ENCODE measurements around the gene GRN. TPM values are rescaled to one million over a fixed set of nuclear protein-coding genes. Genes with fewer than 3 reads are reported as not detected.

The GRN gene
- 84.9 TPM for polyA plus RNA-seq (2013, experiment 1 of 2)
- 83.1 TPM for polyA plus RNA-seq (2013, experiment 2 of 2)

- H3K4me3 ChIP-seq (ENCODE audit: low read length) = peak within 1 kb of the TSS; percentile 74
- peak; percentile 100 for DNase-seq
- WGBS (ENCODE audit: extremely low coverage, insufficient coverage, low lambda C conversion rate) = no CpG with 5 or more reads among the region's 26 CpGs
- H2AK5ac ChIP-seq (ENCODE audit: low read length) = no peak within 1 kb of the TSS
- no peak within 1 kb of the TSS for H3K27ac ChIP-seq (ENCODE audit: low read depth, low read length)
- no peaks in the 10 kb centered on the region for H3K79me2 ChIP-seq (ENCODE audit: control insufficient read depth, insufficient read depth, low read length)
- no peak within 1 kb of the TSS for H3K4ac ChIP-seq (ENCODE audit: low read depth, low read length)
- no peak within 1 kb of the TSS for H2BK15ac ChIP-seq (replicated peaks; ENCODE audit: low read depth)
- H3K23ac ChIP-seq (ENCODE audit: low read length) = peak within 1 kb of the TSS; percentile 66
- H3K4me2 ChIP-seq (ENCODE audit: low read length) = peak within 1 kb of the TSS; percentile 98
- H3K36me3 ChIP-seq (ENCODE audit: control insufficient read depth, insufficient read depth, low read length) = no peaks in the 10 kb centered on the region
- H3K79me1 ChIP-seq (ENCODE audit: low read length) = peaks cover 2% of the 10 kb centered on the region
- H3K4me1 ChIP-seq (ENCODE audit: control insufficient read depth, low read depth, low read length) = no peaks in the 10 kb centered on the region
- peak within 1 kb of the TSS; percentile 92 for H3K56ac ChIP-seq (ENCODE audit: low read length)
- no peaks in the 10 kb centered on the region for H3K27me3 ChIP-seq (ENCODE audit: insufficient read depth, low read length, poor library complexity)
- H2BK120ac ChIP-seq (ENCODE audit: low read depth, low read length) = no peak within 1 kb of the TSS
- no peak within 1 kb of the TSS for H2BK5ac ChIP-seq (ENCODE audit: low read length)
- no peak within 1 kb of the TSS for H4K5ac ChIP-seq (ENCODE audit: low read length)
- H3K9ac ChIP-seq (ENCODE audit: low read length) = peak within 1 kb of the TSS; percentile 83
- no peak within 1 kb of the TSS for H3K18ac ChIP-seq (ENCODE audit: low read length)
- H4K8ac ChIP-seq (ENCODE audit: low read depth, low read length) = no peak within 1 kb of the TSS
These were observed at the start of gene GRN for GRCh38 chr17:44344939-44345453. Gene GRN, plus strand, starts transcription at chr17:44345302. Its CDS starts 3,863 bp downstream, at chr17:44349165.

DNA sequence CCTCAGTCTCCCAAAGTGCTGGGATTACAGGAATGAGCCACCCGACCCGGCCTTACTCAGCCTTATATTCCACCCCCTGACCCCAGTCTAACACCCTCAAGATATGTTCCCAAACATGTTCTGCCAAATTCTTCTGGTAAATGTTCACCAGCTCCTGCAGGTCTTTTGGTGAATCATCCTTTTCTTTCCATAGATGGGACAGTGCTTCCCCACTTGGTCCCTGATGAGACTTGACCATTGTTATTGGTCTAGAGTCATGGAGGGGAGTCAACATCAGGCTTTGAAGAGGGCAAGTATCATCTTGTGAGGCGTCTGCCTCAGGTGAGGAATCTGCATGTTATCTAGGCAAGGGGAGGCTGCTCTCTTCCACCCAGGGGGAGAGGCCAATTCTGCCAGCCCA, 47.1 kb upstream of the GRN start:
- H3K18ac ChIP-seq (ENCODE audit: low read length) = no peak overlapping the region
- WGBS (ENCODE audit: extremely low coverage, insufficient coverage, low lambda C conversion rate) = no CpG with 5 or more reads among the region's 3 CpGs
- no peak overlapping the region for H3K4me3 ChIP-seq (ENCODE audit: low read length)
- DNase-seq = no peak
- no peak overlapping the region for H3K9ac ChIP-seq (ENCODE audit: low read length)
- no peak overlapping the region for H3K56ac ChIP-seq (ENCODE audit: low read length)
- no peak overlapping the region for H2BK15ac ChIP-seq (replicated peaks; ENCODE audit: low read depth)
- H3K4me2 ChIP-seq (ENCODE audit: low read length) = no peak overlapping the region
- H4K5ac ChIP-seq (ENCODE audit: low read length) = no peak overlapping the region
- H3K36me3 ChIP-seq (ENCODE audit: control insufficient read depth, insufficient read depth, low read length) = no peaks in the 10 kb centered on the region
- no peak overlapping the region for H2BK5ac ChIP-seq (ENCODE audit: low read length)
- no peaks in the 10 kb centered on the region for H3K79me1 ChIP-seq (ENCODE audit: low read length)
- no peaks in the 10 kb centered on the region for H3K79me2 ChIP-seq (ENCODE audit: control insufficient read depth, insufficient read depth, low read length)
- no peaks in the 10 kb centered on the region for H3K4me1 ChIP-seq (ENCODE audit: control insufficient read depth, low read depth, low read length)
- H3K23ac ChIP-seq (ENCODE audit: low read length) = no peak overlapping the region
- no peak overlapping the region for H4K8ac ChIP-seq (ENCODE audit: low read depth, low read length)
- no peak overlapping the region for H3K4ac ChIP-seq (ENCODE audit: low read depth, low read length)
- no peak overlapping the region for H2BK120ac ChIP-seq (ENCODE audit: low read depth, low read length)
- no peak overlapping the region for H2AK5ac ChIP-seq (ENCODE audit: low read length)
- no peak overlapping the region for H3K27ac ChIP-seq (ENCODE audit: low read depth, low read length)
- H3K27me3 ChIP-seq (ENCODE audit: insufficient read depth, low read length, poor library complexity) = no peaks in the 10 kb centered on the region

GRCh38 chr17:44304651-44305050, 40.5 kb upstream of the GRN start:
- Histone ChIP-seq H3K9ac (ENCODE audit: low read length) (no peak overlapping the region), H3K4me2 (ENCODE audit: low read length) (no peak overlapping the region), H3K36me3 (ENCODE audit: control insufficient read depth, insufficient read depth, low read length) (no peaks in the 10 kb centered on the region), H2BK5ac (ENCODE audit: low read length) (no peak overlapping the region), H2BK15ac (replicated peaks; ENCODE audit: low read depth) (no peak overlapping the region), H3K56ac (ENCODE audit: low read length) (no peak overlapping the region), H3K27me3 (ENCODE audit: insufficient read depth, low read length, poor library complexity) (no peaks in the 10 kb centered on the region), H3K23ac (ENCODE audit: low read length) (no peak overlapping the region), H3K4me3 (ENCODE audit: low read length) (no peak overlapping the region), H2BK120ac (ENCODE audit: low read depth, low read length) (no peak overlapping the region), H3K27ac (ENCODE audit: low read depth, low read length) (no peak overlapping the region), H3K79me1 (ENCODE audit: low read length) (no peaks in the 10 kb centered on the region), H4K5ac (ENCODE audit: low read length) (no peak overlapping the region), H3K4me1 (ENCODE audit: control insufficient read depth, low read depth, low read length) (peaks cover 3% of the 10 kb centered on the region), H3K18ac (ENCODE audit: low read length) (no peak overlapping the region), H3K4ac (ENCODE audit: low read depth, low read length) (no peak overlapping the region), H2AK5ac (ENCODE audit: low read length) (no peak overlapping the region), H3K79me2 (ENCODE audit: control insufficient read depth, insufficient read depth, low read length) (no peaks in the 10 kb centered on the region), H4K8ac (ENCODE audit: low read depth, low read length) (no peak overlapping the region)
- DNase-seq = no peak

DNA sequence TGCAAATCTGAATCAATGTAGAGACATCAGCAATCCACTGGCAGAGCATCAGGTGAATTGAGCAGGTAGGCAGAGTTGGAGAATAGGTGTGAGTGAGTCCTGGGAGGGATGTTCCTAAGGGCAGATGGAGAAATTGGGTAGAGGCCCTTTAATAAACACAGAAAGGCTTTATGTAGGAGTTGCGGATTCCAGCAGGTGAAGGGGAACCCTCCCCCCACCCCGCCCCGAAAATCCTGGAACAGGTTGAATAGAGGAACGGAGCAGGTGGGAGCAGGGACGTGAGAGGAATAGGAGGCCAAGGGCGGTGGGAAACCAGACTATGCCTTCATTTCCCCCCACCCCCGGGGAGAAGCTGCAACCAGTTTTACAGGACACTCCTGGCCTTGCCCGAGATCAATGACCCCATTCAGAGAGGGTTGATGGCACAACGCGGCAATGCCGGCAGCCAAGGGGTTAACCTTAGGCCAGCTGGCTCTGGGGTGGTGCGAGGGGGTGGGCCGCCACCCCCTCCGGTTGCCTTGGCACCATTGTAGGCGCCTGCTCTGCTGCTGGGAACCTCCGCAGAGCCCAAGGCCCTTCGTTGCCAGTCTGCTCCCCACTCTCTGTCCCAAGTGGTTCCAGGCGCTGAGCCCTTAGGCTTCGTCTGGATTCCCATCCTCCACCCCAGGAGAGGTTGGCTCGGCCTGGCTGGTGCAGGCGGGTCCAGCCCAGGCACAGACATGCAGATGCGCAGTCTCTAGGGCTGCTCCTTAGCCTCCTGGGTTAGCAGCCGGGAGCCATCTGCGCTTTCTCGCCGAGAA, 37.5 kb upstream of the GRN start:
- Histone ChIP-seq H4K8ac (ENCODE audit: low read depth, low read length) (no peak overlapping the region), H3K9ac (ENCODE audit: low read length) (peak overlapping the region; percentile 41), H3K4me1 (ENCODE audit: control insufficient read depth, low read depth, low read length) (peaks cover 3% of the 10 kb centered on the region), H3K79me2 (ENCODE audit: control insufficient read depth, insufficient read depth, low read length) (no peaks in the 10 kb centered on the region), H2AK5ac (ENCODE audit: low read length) (no peak overlapping the region), H3K4me2 (ENCODE audit: low read length) (peak overlapping the region; percentile 64), H2BK120ac (ENCODE audit: low read depth, low read length) (no peak overlapping the region), H2BK5ac (ENCODE audit: low read length) (no peak overlapping the region), H3K27me3 (ENCODE audit: insufficient read depth, low read length, poor library complexity) (no peaks in the 10 kb centered on the region), H3K4me3 (ENCODE audit: low read length) (peak overlapping the region; percentile 15), H3K18ac (ENCODE audit: low read length) (no peak overlapping the region), H3K36me3 (ENCODE audit: control insufficient read depth, insufficient read depth, low read length) (no peaks in the 10 kb centered on the region), H4K5ac (ENCODE audit: low read length) (no peak overlapping the region), H3K23ac (ENCODE audit: low read length) (no peak overlapping the region), H3K56ac (ENCODE audit: low read length) (peak overlapping the region; percentile 79), H2BK15ac (replicated peaks; ENCODE audit: low read depth) (no peak overlapping the region), H3K79me1 (ENCODE audit: low read length) (no peaks in the 10 kb centered on the region), H3K4ac (ENCODE audit: low read depth, low read length) (no peak overlapping the region), H3K27ac (ENCODE audit: low read depth, low read length) (no peak overlapping the region)
- peak; percentile 81 for DNase-seq
- WGBS (ENCODE audit: extremely low coverage, insufficient coverage, low lambda C conversion rate) = no CpG with 5 or more reads among the region's 26 CpGs

GRCh38 chr17:44308320-44308818, 36.7 kb upstream of the GRN start, which contains the start of gene RUNDC3A:
Gene RUNDC3A, plus strand, starts transcription at chr17:44308601. Its CDS starts 232 bp downstream, at chr17:44308833.
- H3K79me2 ChIP-seq (ENCODE audit: control insufficient read depth, insufficient read depth, low read length) = no peaks in the 10 kb centered on the region
- H4K5ac ChIP-seq (ENCODE audit: low read length) = no peak within 1 kb of the TSS
- no peak within 1 kb of the TSS for H2BK5ac ChIP-seq (ENCODE audit: low read length)
- no peak within 1 kb of the TSS for H3K27ac ChIP-seq (ENCODE audit: low read depth, low read length)
- peak within 1 kb of the TSS; percentile 79 for H3K56ac ChIP-seq (ENCODE audit: low read length)
- no peaks in the 10 kb centered on the region for H3K36me3 ChIP-seq (ENCODE audit: control insufficient read depth, insufficient read depth, low read length)
- H3K4me1 ChIP-seq (ENCODE audit: control insufficient read depth, low read depth, low read length) = peaks cover 3% of the 10 kb centered on the region
- no peak within 1 kb of the TSS for H4K8ac ChIP-seq (ENCODE audit: low read depth, low read length)
- no peak within 1 kb of the TSS for H3K4ac ChIP-seq (ENCODE audit: low read depth, low read length)
- DNase-seq = peak; percentile 94
- H3K79me1 ChIP-seq (ENCODE audit: low read length) = no peaks in the 10 kb centered on the region
- peak within 1 kb of the TSS; percentile 41 for H3K9ac ChIP-seq (ENCODE audit: low read length)
- no peaks in the 10 kb centered on the region for H3K27me3 ChIP-seq (ENCODE audit: insufficient read depth, low read length, poor library complexity)
- no peak within 1 kb of the TSS for H2BK120ac ChIP-seq (ENCODE audit: low read depth, low read length)
- WGBS (ENCODE audit: extremely low coverage, insufficient coverage, low lambda C conversion rate) = no CpG with 5 or more reads among the region's 39 CpGs
- H3K18ac ChIP-seq (ENCODE audit: low read length) = no peak within 1 kb of the TSS
- H2BK15ac ChIP-seq (replicated peaks; ENCODE audit: low read depth) = no peak within 1 kb of the TSS
- peak within 1 kb of the TSS; percentile 16 for H3K4me3 ChIP-seq (ENCODE audit: low read length)
- H3K23ac ChIP-seq (ENCODE audit: low read length) = no peak within 1 kb of the TSS
- no peak within 1 kb of the TSS for H2AK5ac ChIP-seq (ENCODE audit: low read length)
- H3K4me2 ChIP-seq (ENCODE audit: low read length) = peak within 1 kb of the TSS; percentile 74

Measured in mesendoderm (in vitro differentiated cells).